Ovary (tissue), 9 donors: ENCODE measurements around the gene LIN37. TPM values are rescaled to one million over a fixed set of nuclear protein-coding genes. Genes with fewer than 3 reads are reported as not detected.

Experiments
- DNase-seq, 5 donors: peaks; one replicate each; pipeline ENCODE4 v3.0.0-alpha.2; 2019 to 2020
- H3K27ac ChIP-seq, 2 donors: fragments of 200-600 bp; one replicate each; pipeline versions ENCODE4 v1.5.1 to v1.8.0; 2019 to 2022
- H3K27me3 ChIP-seq: fragments of 200-600 bp; one replicate; pipeline ENCODE4 v1.8.0; 2022
- H3K36me3 ChIP-seq: fragments of 200-600 bp; sonication (generic); one replicate; pipeline ENCODE4 v1.5.1; 2019
- H3K4me1 ChIP-seq: one replicate; pipeline ENCODE4 v1.8.1; 2013; ENCODE audit warnings: mild to moderate bottlenecking, moderate library complexity; ENCODE audit not compliant: insufficient read depth
- H3K4me3 ChIP-seq: fragments of 200-600 bp; sonication (generic); one replicate; pipeline ENCODE4 v1.5.1; 2017
- H3K9me3 ChIP-seq, 2 donors: fragments of 200-600 bp in 1 of 2; sonication (generic) in 1 of 2; one replicate each; pipeline versions ENCODE4 v1.5.1 to v1.8.1; 2013 to 2019; ENCODE audit warnings: mild to moderate bottlenecking in 1 of 2, moderate library complexity in 1 of 2
- CTCF ChIP-seq, 3 donors: fragments of 450-650 bp in 2 of 3; fragments of 200-600 bp in 1 of 3; IDR thresholded peaks; one replicate each; pipeline versions ENCODE4 v1.5.1 to v1.8.0; 2016 to 2022; ENCODE audit warnings: antibody characterized with exemption in 3 of 3, mild to moderate bottlenecking in 1 of 3
- EP300 ChIP-seq: sonication (generic); formaldehyde crosslinking; IDR thresholded peaks from one replicate; pipeline ENCODE4 v1.6.1; 2017; ENCODE audit warnings: antibody characterized with exemption
- POLR2A ChIP-seq: fragments of 450-650 bp; IDR thresholded peaks from one replicate; pipeline ENCODE4 v1.6.1; 2017; ENCODE audit warnings: antibody characterized with exemption, mild to moderate bottlenecking, moderate library complexity
- WGBS, 3 donors: extraction: QIAGEN DNeasy Blood & Tissue Kit in 1 of 3; methylation state at CpG; one replicate each; pipeline versions ENCODE4 v1.1.5 to v1.1.7; 2013 to 2017; 5-methylcytosine and 5-hydroxymethylcytosine counted together
- intact Hi-C, 4 donors: fragments of 100-400 bp; cut with DNase I; formaldehyde crosslinking; loops; one replicate each; pipeline versions ENCODE4 v1.11.0 to v1.15.1; 2022 to 2023
- polyA plus RNA-seq, 2 donors: library from polyadenylated mRNA; stranded (reverse); fragments of 200-250 nt in 1 of 2; fragments of 350-450 nt in 1 of 2; fragmentation: Illumina TruSeq in 1 of 2; extraction: RNeasy Lipid Tissue Mini Kit (QIAGEN cat#74804) in 1 of 2; gene quantifications; one replicate each; pipeline ENCODE4 v1.2.3, GENCODE V29; 2013 to 2014
- total RNA-seq, 7 donors: library from RNA; depleted of rRNA in 2 of 7; stranded (reverse); fragments of >200 nt in 2 of 7; fragmentation: NEBNext Ultra II Directional in 3 of 7; extraction: Animal tissue kit (Norgen Biotek cat#: 25700) in 3 of 7; gene quantifications; one replicate each; pipeline versions ENCODE4 v1.1.0 to v1.2.4, GENCODE V29; 2016 to 2023
- donor health status: DM: no; HTN: no; CAD: no; lungs with moderate emphysema.
- donor health status: DM: no; HTN: no; CAD: no.
- donor health status: Bipolar disorder and iron deficiency.
- donor health status: DM: yes; HTN: yes; CAD: no.
- donor health status: DM: no; HTN: no; CAD: no.
- donor health status: DM: yes; HTN: yes; CAD: no.

The LIN37 gene
- total and polyA plus RNA-seq, 9 donors, result 9.8 to 25.6 (median 19.1) TPM

- WGBS, 3 donors, result 79 to 90% (median 86%) methylated on average over 1 of the region's 1 CpG
- no peak overlapping the region for H3K4me3 ChIP-seq
- intact Hi-C loops, result no loop called here
- H3K4me1 ChIP-seq, result no peaks in the 10 kb centered on the region
- H3K9me3 ChIP-seq, result no peaks in the 10 kb centered on the region
- H3K27ac ChIP-seq, result no peak overlapping the region
- no peaks in the 10 kb centered on the region for H3K27me3 ChIP-seq
- no peaks in the 10 kb centered on the region for H3K36me3 ChIP-seq
- TF ChIP-seq CTCF (IDR thresholded peaks at IDR 0.05) (no peak), POLR2A (no peak), EP300 (no peak)
- DNase-seq, result no peak
Measured at GRCh38 chr19:35708391-35708790, 40.0 kb upstream of the LIN37 start.

- TF ChIP-seq POLR2A (no peak), CTCF (IDR thresholded peaks at IDR 0.05) (no peak)
- Histone ChIP-seq H3K4me1 (peaks cover 5% of the 10 kb centered on the region), H3K36me3 (no peaks in the 10 kb centered on the region), H3K9me3 (no peaks in the 10 kb centered on the region), H3K27ac (no peak overlapping the region), H3K27me3 (no peaks in the 10 kb centered on the region), H3K4me3 (no peak overlapping the region)
- DNase-seq, result no peak
- intact Hi-C loops, result loop anchor here in 1 of 4 donors (10.0 kb wide), 1 partner anchor 104 kb away; the partner anchor contains the start of gene PRODH2
- 45 to 61% (median 52%) methylated on average over 13 of the region's 13 CpGs for WGBS, 3 donors
Measured at GRCh38 chr19:35710784-35711723, 37.3 kb upstream of the LIN37 start.

GRCh38 chr19:35712567-35713505 lies 35.5 kb upstream of the LIN37 start:
- WGBS, 3 donors, result 65 to 75% (median 72%) methylated on average over 11 of the region's 11 CpGs
- Histone ChIP-seq H3K27me3 (no peaks in the 10 kb centered on the region), H3K9me3 (no peaks in the 10 kb centered on the region), H3K4me1 (peaks cover 5% of the 10 kb centered on the region), H3K27ac (no peak overlapping the region), H3K4me3 (no peak overlapping the region), H3K36me3 (no peaks in the 10 kb centered on the region)
- DNase-seq, result no peak
- intact Hi-C loops, result loop anchor here in 1 of 4 donors (10.0 kb wide), 1 partner anchor 102 kb away; the partner anchor contains the start of gene PRODH2
- no peak for TF ChIP-seq EP300
- TF ChIP-seq CTCF (IDR thresholded peaks at IDR 0.05), result no peak
- TF ChIP-seq POLR2A, result no peak

- WGBS, 3 donors, result 58 to 74% (median 69%) methylated on average over 2 of the region's 2 CpGs
- Histone ChIP-seq H3K27me3 (no peaks in the 10 kb centered on the region), H3K4me3 (no peak overlapping the region), H3K27ac (no peak overlapping the region), H3K9me3 (no peaks in the 10 kb centered on the region), H3K36me3 (no peaks in the 10 kb centered on the region), H3K4me1 (peaks cover 5% of the 10 kb centered on the region)
- no peak for TF ChIP-seq POLR2A
- no peak for TF ChIP-seq CTCF (IDR thresholded peaks at IDR 0.05)
- TF ChIP-seq EP300, result no peak
- intact Hi-C loops, result loop anchor here in 1 of 4 donors (10.0 kb wide), 1 partner anchor 101 kb away; the partner anchor contains the start of gene PRODH2
- DNase-seq, result no peak
Measured at GRCh38 chr19:35713506-35713850, 34.9 kb upstream of the LIN37 start.
